ENCODE results near the gene GIPR.
A peak's percentile ranks its signal among the peaks of the same experiment; 100 is the strongest.

GIPR gene

GRCh38 chr19:45728683-45729082 lies 60.7 kb downstream of the GIPR start:
- TF ChIP-seq TEAD4 (IDR thresholded peaks at IDR 0.05): 0 out of 2 replicates have a peak, but pooled peaks have one; percentile 12
- peak; percentile 47; the same call in 1 of the 2 replicates for TF ChIP-seq CEBPB (IDR thresholded peaks at IDR 0.05)

- TF ChIP-seq EGR1 (IDR thresholded peaks at IDR 0.05) (peak; percentile 70; the same call in 1 of the 2 replicates), NFIC (IDR thresholded peaks at IDR 0.05) (no peak), ZBTB7A (IDR thresholded peaks at IDR 0.05; ENCODE audit: low read depth) (no peak), TEAD4 (IDR thresholded peaks at IDR 0.05) (no peak; the same call in 1 of the 2 replicates)
Measured at GRCh38 chr19:45729800-45730290, 61.8 kb downstream of the GIPR start.

GRCh38 chr19:45730368-45731288 lies 62.6 kb downstream of the GIPR start, which contains the start of gene FBXO46:
FBXO46 (minus strand) TSS chr19:45730896; CDS start chr19:45713495, 17,401 bp downstream.
- peak; percentile 89 for TF ChIP-seq YY1 (IDR thresholded peaks at IDR 0.05; ENCODE audit: low read depth)
- peak; percentile 19; the same call in 1 of the 2 replicates for TF ChIP-seq USF1 (IDR thresholded peaks at IDR 0.05)
- TF ChIP-seq FOXM1 (IDR thresholded peaks at IDR 0.05; ENCODE audit: borderline replicate concordance, low read depth): no peak
- 0 out of 2 replicates have a peak, but pooled peaks have one; percentile 28 for TF ChIP-seq CREB1 (IDR thresholded peaks at IDR 0.05; ENCODE audit: low read depth)
- TF ChIP-seq TCF12 (IDR thresholded peaks at IDR 0.05; ENCODE audit: low read depth): peak; percentile 57; the same call in 1 of the 2 replicates
- TF ChIP-seq MAX (IDR thresholded peaks at IDR 0.05): peak; percentile 30; the same call in 1 of the 2 replicates
- TF ChIP-seq EGR1 (IDR thresholded peaks at IDR 0.05): no peak
- peak; percentile 66 for TF ChIP-seq TAF1 (IDR thresholded peaks at IDR 0.05; ENCODE audit: low read depth)
- TF ChIP-seq TEAD4 (IDR thresholded peaks at IDR 0.05): no peak
- no peak for TF ChIP-seq REST (IDR thresholded peaks at IDR 0.05; ENCODE audit: low read depth)
- TF ChIP-seq EP300 (IDR thresholded peaks at IDR 0.05; ENCODE audit: borderline replicate concordance): 0 out of 2 replicates have a peak, but pooled peaks have one; percentile 11
- peak; percentile 72 for TF ChIP-seq NFIC (IDR thresholded peaks at IDR 0.05)
- 0 out of 2 replicates have a peak, but pooled peaks have one; percentile 60 for TF ChIP-seq ZBTB7A (IDR thresholded peaks at IDR 0.05; ENCODE audit: low read depth)
- TF ChIP-seq CEBPB (IDR thresholded peaks at IDR 0.05): no peak
- no peak for TF ChIP-seq RAD21 (IDR thresholded peaks at IDR 0.05; ENCODE audit: low read depth)

All from Ishikawa (cell line).